Measurements from ENCODE around the gene CSNK2A1. TPM values are rescaled to one million over a fixed set of nuclear protein-coding genes. Genes with fewer than 3 reads are reported as not detected.

The CSNK2A1 gene
- total and polyA plus RNA-seq, 2 donors (not counting 1 experiment from before 2014, with no cell fraction given) = 28.3 to 125 TPM

- no peak for DNase-seq
- intact Hi-C loops (cut with micrococcal nuclease) = loop anchor here (1.0 to 10.0 kb wide), 3 partner anchors 109 to 781 kb away; partner anchors contain the start of genes SDCBP2 and SRXN1
- H3K4me1 Mint-ChIP-seq = peaks cover 47% of the 10 kb centered on the region
- TF ChIP-seq CTCF (IDR thresholded peaks at IDR 0.05) (no peak), EZH2 (IDR thresholded peaks at IDR 0.05; ENCODE audit: borderline replicate concordance, insufficient read depth, low read depth, low read length, poor library complexity, severe bottlenecking) (no peak)
- ChIA-PET POLR2A (interaction anchor here (0.9 to 1.3 kb wide), 3 partner anchors 137 to 247 kb away, joined by 3 to 4 read pairs (median 3); partner anchors contain the start of genes SOX12 and ZCCHC3), CTCF (interaction anchor here (1.1 to 1.3 kb wide), 2 partner anchors 8 to 190 kb away, joined by 3 to 4 read pairs; no protein-coding TSS in a partner anchor)
- peak overlapping the region; percentile 100 for H3K27ac Mint-ChIP-seq
- ATAC-seq (ENCODE audit: low read depth) = no peak
- Histone ChIP-seq H3K4me1 (ENCODE audit: control insufficient read depth in 2 of 2, insufficient read depth in 2 of 2, low read length in 2 of 2) (peaks cover 27 to 29% of the 10 kb centered on the region in 2 donors), H3K27me3 (replicated peaks in 1 of 4; ENCODE audit: control extremely low read depth in 1 of 4, control insufficient read depth in 3 of 4, insufficient read depth in 4 of 4, low read length in 3 of 4) (peaks cover 0 to 7% (median 2%) of the 10 kb centered on the region in 4 experiments), H2AFZ (ENCODE audit: insufficient read depth, low read depth, low read length, poor library complexity, severe bottlenecking) (peak overlapping the region; percentile 88), H3K79me2 (ENCODE audit: control insufficient read depth, insufficient read depth, low read length) (peaks cover 43% of the 10 kb centered on the region), H3K36me3 (replicated peaks in 1 of 2; ENCODE audit: control extremely low read depth in 1 of 2, control insufficient read depth in 1 of 2, extremely low read depth in 1 of 2, insufficient read depth in 2 of 2, low read length in 1 of 2) (no peaks in the 10 kb centered on the region), H3K27ac (ENCODE audit: low read length in 2 of 2) (peak overlapping the region; percentile 93 to 99), H3K4me3 (ENCODE audit: control extremely low read depth in 1 of 5, extremely low read depth in 1 of 5, insufficient read depth in 1 of 5, low read depth in 2 of 5, low read length in 4 of 5) (peak overlapping the region; percentile 30 to 98 (median 85)), H3K9me3 (ENCODE audit: control extremely low read depth in 1 of 3, control insufficient read depth in 2 of 3, insufficient read depth in 1 of 3, low read length in 2 of 3) (peaks cover 0 to 4% (median 3%) of the 10 kb centered on the region in 3 donors), H4K20me1 (ENCODE audit: control insufficient read depth, insufficient read depth, low read length, poor library complexity, severe bottlenecking) (peaks cover 27% of the 10 kb centered on the region), H3K4me2 (replicated peaks; ENCODE audit: low read depth, low read length, poor library complexity, severe bottlenecking) (peak overlapping the region; percentile 84), H3K9ac (ENCODE audit: low read length) (peak overlapping the region; percentile 86)
- peak overlapping the region; percentile 95 for H3K4me3 Mint-ChIP-seq
- peaks cover 2% of the 10 kb centered on the region for H3K9me3 Mint-ChIP-seq (ENCODE audit: insufficient read depth)
- WGBS (ENCODE audit: insufficient coverage) = 70% methylated on average over 5 of the region's 6 CpGs
- H3K27me3 Mint-ChIP-seq = peaks cover 4% of the 10 kb centered on the region
These were observed 649 bp upstream of the CSNK2A1 start for GRCh38 chr20:544153-544725.
